BE2C (cell line): ENCODE data around the gene DDX56.

Experiments
- DNase-seq: peaks from one replicate; pipeline ENCODE4 v3.0.0-alpha.2; 2020
- H3K27me3 ChIP-seq: fragments of 250-450 bp; sonication (Bioruptor Pico); 2 replicates; pipeline ENCODE4 v1.5.1; 2020; ENCODE audit warnings: mild to moderate bottlenecking
- H3K36me3 ChIP-seq: fragments of 250-450 bp; sonication (Bioruptor Pico); 2 replicates; pipeline ENCODE4 v1.5.1; 2020; ENCODE audit warnings: mild to moderate bottlenecking
- H3K4me1 ChIP-seq: fragments of 250-450 bp; sonication (Bioruptor Pico); 2 replicates; pipeline ENCODE4 v1.5.1; 2020
- H3K4me3 ChIP-seq: 2 replicates; pipeline ENCODE4 v1.5.1; 2011; ENCODE audit warnings: low read depth, low read length
- H3K9me3 ChIP-seq: fragments of 250-450 bp; sonication (Bioruptor Pico); 2 replicates; pipeline ENCODE4 v1.5.1; 2020
- CTCF ChIP-seq: IDR thresholded peaks from 2 replicates; pipeline ENCODE4 v1.5.1; 2012; ENCODE audit warnings: mild to moderate bottlenecking, low read depth, low read length

Gene DDX56

GRCh38 chr7:44547536-44548231 lies 26.0 kb downstream of the DDX56 start:
- H3K9me3 ChIP-seq: no peaks in the 10 kb centered on the region
- no peak overlapping the region for H3K4me3 ChIP-seq
- no peaks in the 10 kb centered on the region for H3K4me1 ChIP-seq
- no peak for TF ChIP-seq CTCF
- peaks cover 6% of the 10 kb centered on the region; the same call in 1 of the 2 replicates for H3K27me3 ChIP-seq
- DNase-seq: no peak
- H3K36me3 ChIP-seq: no peaks in the 10 kb centered on the region

- no peak for TF ChIP-seq CTCF
- no peaks in the 10 kb centered on the region for H3K27me3 ChIP-seq
- H3K4me3 ChIP-seq: no peak overlapping the region
- no peaks in the 10 kb centered on the region for H3K4me1 ChIP-seq
- no peaks in the 10 kb centered on the region for H3K36me3 ChIP-seq
- DNase-seq: no peak
- H3K9me3 ChIP-seq: no peaks in the 10 kb centered on the region
These were observed 31.7 kb downstream of the DDX56 start for GRCh38 chr7:44541876-44542610.

GRCh38 chr7:44541028-44541869 lies 32.5 kb downstream of the DDX56 start, which contains the start of gene NPC1L1:
Gene NPC1L1, minus strand, starts transcription at chr7:44541330. Its CDS starts 71 bp downstream, at chr7:44541259.
- peak; percentile 32 for DNase-seq
- Histone ChIP-seq H3K9me3 (no peaks in the 10 kb centered on the region), H3K27me3 (no peaks in the 10 kb centered on the region), H3K4me3 (no peak within 1 kb of the TSS), H3K36me3 (no peaks in the 10 kb centered on the region), H3K4me1 (no peaks in the 10 kb centered on the region)
- TF ChIP-seq CTCF: no peak

- no peak for DNase-seq
- no peaks in the 10 kb centered on the region for H3K9me3 ChIP-seq
- no peak for TF ChIP-seq CTCF
These were observed 33.1 kb downstream of the DDX56 start for GRCh38 chr7:44540592-44541027.

GRCh38 chr7:44539669-44540506 lies 33.8 kb downstream of the DDX56 start:
- H3K4me1 ChIP-seq: no peaks in the 10 kb centered on the region
- no peaks in the 10 kb centered on the region for H3K36me3 ChIP-seq
- H3K27me3 ChIP-seq: no peaks in the 10 kb centered on the region
- no peak for DNase-seq
- no peak overlapping the region for H3K4me3 ChIP-seq
- no peaks in the 10 kb centered on the region for H3K9me3 ChIP-seq
- TF ChIP-seq CTCF: no peak

More at GRCh38 chr7:44540592-44541027, 33.1 kb downstream of the DDX56 start:
- Histone ChIP-seq H3K4me3 (no peak overlapping the region), H3K36me3 (no peaks in the 10 kb centered on the region), H3K27me3 (no peaks in the 10 kb centered on the region), H3K4me1 (no peaks in the 10 kb centered on the region)
